ENCODE measurements around the gene NOC3L. TPM values are rescaled to one million over a fixed set of nuclear protein-coding genes. Genes with fewer than 3 reads are reported as not detected.

Gene NOC3L
- total and polyA plus RNA-seq, 2 experiments from 2014 or later, result 23.4 to 29.9 TPM

GRCh38 chr10:94364482-94364881 lies 1.7 kb upstream of the NOC3L start:
- H3K27ac ChIP-seq, result no peak overlapping the region
- H2AFZ ChIP-seq, result no peak overlapping the region
- H4K20me1 ChIP-seq (ENCODE audit: insufficient read depth), result no peaks in the 10 kb centered on the region
- H3K9ac ChIP-seq, result no peak overlapping the region
- no peaks in the 10 kb centered on the region for H3K27me3 ChIP-seq (replicated peaks; ENCODE audit: insufficient read depth)
- no peak overlapping the region for H3K4me3 ChIP-seq
- H3K4me1 ChIP-seq (ENCODE audit: insufficient read depth), result peaks cover 12% of the 10 kb centered on the region; the same call in 1 of the 2 replicates
- no peak overlapping the region for H3K4me2 ChIP-seq (ENCODE audit: unreplicated experiment)
- WGBS, 2 experiments (ENCODE audit: low coverage in 1 of 2, low lambda C conversion rate in 2 of 2, missing lambda C conversion rate in 2 of 2), result 0 to 14% methylated on average over 1 of the region's 1 CpG
- DNase-seq, result no peak
- in situ Hi-C loops (cut with MboI), result no loop called here
- no peaks in the 10 kb centered on the region for H3K9me3 ChIP-seq (ENCODE audit: low read depth)
- H3K36me3 ChIP-seq (ENCODE audit: low read depth), result 0 out of 2 replicates have a peak, but pooled peaks cover 4% of the 10 kb centered on the region
- H3K9me2 ChIP-seq (ENCODE audit: insufficient read depth), result no peaks in the 10 kb centered on the region
- H3F3A ChIP-seq (ENCODE audit: insufficient read depth), result peaks cover 10% of the 10 kb centered on the region
- TF ChIP-seq EZH2phosphoT487 (IDR thresholded peaks at IDR 0.05; ENCODE audit: insufficient read depth, low read depth) (no peak), EZH2 (IDR thresholded peaks at IDR 0.05; ENCODE audit: insufficient read depth, poor library complexity, severe bottlenecking) (no peak)
- H3K79me2 ChIP-seq (ENCODE audit: insufficient read depth), result peaks cover 29% of the 10 kb centered on the region

GRCh38 chr10:94363251-94363565 lies 469 bp upstream of the NOC3L start:
- no peak overlapping the region for H3K27ac ChIP-seq
- 0 out of 2 replicates have a peak, but pooled peaks cover 4% of the 10 kb centered on the region for H3K36me3 ChIP-seq (ENCODE audit: low read depth)
- H3K79me2 ChIP-seq (ENCODE audit: insufficient read depth), result peaks cover 35% of the 10 kb centered on the region
- H3K27me3 ChIP-seq (replicated peaks; ENCODE audit: insufficient read depth), result no peaks in the 10 kb centered on the region
- H4K20me1 ChIP-seq (ENCODE audit: insufficient read depth), result no peaks in the 10 kb centered on the region
- no peaks in the 10 kb centered on the region for H3K9me2 ChIP-seq (ENCODE audit: insufficient read depth)
- peak overlapping the region; percentile 98 for H3K4me2 ChIP-seq (ENCODE audit: unreplicated experiment)
- peak overlapping the region; percentile 88 for H3K4me3 ChIP-seq
- DNase-seq, result no peak
- TF ChIP-seq EZH2phosphoT487 (IDR thresholded peaks at IDR 0.05; ENCODE audit: insufficient read depth, low read depth) (no peak), EZH2 (IDR thresholded peaks at IDR 0.05; ENCODE audit: insufficient read depth, poor library complexity, severe bottlenecking) (no peak)
- H3F3A ChIP-seq (ENCODE audit: insufficient read depth), result peaks cover 20% of the 10 kb centered on the region
- H2AFZ ChIP-seq, result peak overlapping the region; percentile 100
- H3K9ac ChIP-seq, result peak overlapping the region; percentile 80
- H3K9me3 ChIP-seq (ENCODE audit: low read depth), result no peaks in the 10 kb centered on the region
- 18 to 20% methylated on average over 8 of the region's 8 CpGs for WGBS, 2 experiments (ENCODE audit: low coverage in 1 of 2, low lambda C conversion rate in 2 of 2, missing lambda C conversion rate in 2 of 2)
- in situ Hi-C loops (cut with MboI), result no loop called here
- peaks cover 18% of the 10 kb centered on the region for H3K4me1 ChIP-seq (ENCODE audit: insufficient read depth)

- H3K9me3 ChIP-seq (ENCODE audit: low read depth), result no peaks in the 10 kb centered on the region
- DNase-seq, result peak; percentile 49
- H2AFZ ChIP-seq, result no peak overlapping the region; the same call in 1 of the 2 replicates
- WGBS, 2 experiments (ENCODE audit: low coverage in 1 of 2, low lambda C conversion rate in 2 of 2, missing lambda C conversion rate in 2 of 2), result 56 to 65% methylated on average over 4 of the region's 4 CpGs
- in situ Hi-C loops (cut with MboI), result no loop called here
- TF ChIP-seq EZH2 (IDR thresholded peaks at IDR 0.05; ENCODE audit: insufficient read depth, poor library complexity, severe bottlenecking) (no peak), EZH2phosphoT487 (IDR thresholded peaks at IDR 0.05; ENCODE audit: insufficient read depth, low read depth) (no peak)
- no peaks in the 10 kb centered on the region for H3K27me3 ChIP-seq (replicated peaks; ENCODE audit: insufficient read depth)
- no peaks in the 10 kb centered on the region for H3K9me2 ChIP-seq (ENCODE audit: insufficient read depth)
- H3K4me2 ChIP-seq (ENCODE audit: unreplicated experiment), result peak overlapping the region; percentile 98
- H3K9ac ChIP-seq, result peak overlapping the region; percentile 80
- peaks cover 17% of the 10 kb centered on the region for H3K36me3 ChIP-seq (ENCODE audit: low read depth)
- H3K4me3 ChIP-seq, result peak overlapping the region; percentile 88
- H3K27ac ChIP-seq, result no peak overlapping the region
- H3F3A ChIP-seq (ENCODE audit: insufficient read depth), result peaks cover 20% of the 10 kb centered on the region
- peaks cover 22% of the 10 kb centered on the region for H3K4me1 ChIP-seq (ENCODE audit: insufficient read depth)
- H3K79me2 ChIP-seq (ENCODE audit: insufficient read depth), result peaks cover 49% of the 10 kb centered on the region
- no peaks in the 10 kb centered on the region for H4K20me1 ChIP-seq (ENCODE audit: insufficient read depth)
Measured at GRCh38 chr10:94361171-94361794, 1.5 kb downstream of the NOC3L start.

GRCh38 chr10:94358480-94358879 lies 4.3 kb downstream of the NOC3L start:
- H2AFZ ChIP-seq, result peak overlapping the region; percentile 10; the same call in 1 of the 2 replicates
- TF ChIP-seq EZH2phosphoT487 (IDR thresholded peaks at IDR 0.05; ENCODE audit: insufficient read depth, low read depth), result no peak
- no peak for TF ChIP-seq EZH2 (IDR thresholded peaks at IDR 0.05; ENCODE audit: insufficient read depth, poor library complexity, severe bottlenecking)
- peaks cover 22% of the 10 kb centered on the region for H3K4me1 ChIP-seq (ENCODE audit: insufficient read depth)
- H3K9ac ChIP-seq, result peak overlapping the region; percentile 47; the same call in 1 of the 2 replicates
- H3K9me3 ChIP-seq (ENCODE audit: low read depth), result no peaks in the 10 kb centered on the region
- peak overlapping the region; percentile 47 for H3K4me3 ChIP-seq
- H3K36me3 ChIP-seq (ENCODE audit: low read depth), result peaks cover 34% of the 10 kb centered on the region
- H3K27me3 ChIP-seq (replicated peaks; ENCODE audit: insufficient read depth), result no peaks in the 10 kb centered on the region
- H3K9me2 ChIP-seq (ENCODE audit: insufficient read depth), result no peaks in the 10 kb centered on the region
- peak; percentile 92 for DNase-seq
- peaks cover 49% of the 10 kb centered on the region for H3K79me2 ChIP-seq (ENCODE audit: insufficient read depth)
- peak overlapping the region; percentile 74 for H3K4me2 ChIP-seq (ENCODE audit: unreplicated experiment)
- WGBS, 2 experiments (ENCODE audit: low coverage in 1 of 2, low lambda C conversion rate in 2 of 2, missing lambda C conversion rate in 2 of 2), result 0 to 3% methylated on average over 2 of the region's 2 CpGs
- peak overlapping the region; percentile 58 for H3K27ac ChIP-seq
- peaks cover 20% of the 10 kb centered on the region for H3F3A ChIP-seq (ENCODE audit: insufficient read depth)
- in situ Hi-C loops (cut with MboI), result no loop called here
- no peaks in the 10 kb centered on the region for H4K20me1 ChIP-seq (ENCODE audit: insufficient read depth)
